Stimulated activated CD4-positive, alpha-beta T cell treated with anti-CD3 and anti-CD28 coated beads, Interleukin-15, amount 100 ng/mL, for 24 hours (primary cell): ENCODE results near the gene DLGAP5.

Source experiments
- DNase-seq: peaks from one replicate; pipeline ENCODE4 v3.0.0-alpha.2; 2020

Gene DLGAP5

GRCh38 chr14:55129428-55130195 lies 61.8 kb downstream of the DLGAP5 start:
- DNase-seq: peak; percentile 57

- DNase-seq: peak; percentile 59
These were observed 62.3 kb downstream of the DLGAP5 start, which contains the start of gene LGALS3 for GRCh38 chr14:55129086-55129427. Gene LGALS3, plus strand, starts transcription at chr14:55129252. Its CDS starts 8,122 bp downstream, at chr14:55137374.

- DNase-seq: no peak
These were observed 62.8 kb downstream of the DLGAP5 start for GRCh38 chr14:55128386-55129085.

GRCh38 chr14:55127460-55127951 lies 63.9 kb downstream of the DLGAP5 start:
- no peak for DNase-seq

- no peak for DNase-seq
These were observed 64.4 kb downstream of the DLGAP5 start for GRCh38 chr14:55126932-55127459.

- DNase-seq: no peak
These were observed 65.4 kb downstream of the DLGAP5 start for GRCh38 chr14:55126034-55126433.

- no peak for DNase-seq
These were observed 66.0 kb downstream of the DLGAP5 start for GRCh38 chr14:55125403-55125802.

- DNase-seq: no peak
These were observed 66.5 kb downstream of the DLGAP5 start for GRCh38 chr14:55124774-55125386.

- DNase-seq: no peak
These were observed 67.3 kb downstream of the DLGAP5 start for GRCh38 chr14:55123852-55124639.

GRCh38 chr14:55123101-55123500 lies 68.3 kb downstream of the DLGAP5 start:
- DNase-seq: no peak

- DNase-seq: no peak
These were observed 68.9 kb downstream of the DLGAP5 start for GRCh38 chr14:55122440-55122986.

- no peak for DNase-seq
These were observed 69.6 kb downstream of the DLGAP5 start for GRCh38 chr14:55121628-55122439.

- DNase-seq: no peak
These were observed 70.6 kb downstream of the DLGAP5 start for GRCh38 chr14:55120571-55121495.

- DNase-seq: no peak
These were observed 72.6 kb downstream of the DLGAP5 start for GRCh38 chr14:55118761-55119160.

GRCh38 chr14:55117803-55118441 lies 73.5 kb downstream of the DLGAP5 start:
- no peak for DNase-seq

GRCh38 chr14:55116246-55117030 lies 74.9 kb downstream of the DLGAP5 start:
- DNase-seq: no peak

GRCh38 chr14:55115861-55116245 lies 75.5 kb downstream of the DLGAP5 start:
- no peak for DNase-seq

GRCh38 chr14:55115460-55115859 lies 75.9 kb downstream of the DLGAP5 start:
- DNase-seq: no peak

GRCh38 chr14:55114720-55115119 lies 76.7 kb downstream of the DLGAP5 start:
- no peak for DNase-seq
